H9 (cell line): ENCODE results near the gene ZNF695. TPM values are rescaled to one million over a fixed set of nuclear protein-coding genes. Genes with fewer than 3 reads are reported as not detected.

ENCODE experiments used
- DNase-seq: peaks from one replicate; pipeline ENCODE4 v3.0.0-alpha.2; 2017
- H2AFZ ChIP-seq: one replicate; pipeline ENCODE4 v1.6.1; 2013; ENCODE audit warnings: mild to moderate bottlenecking, low read length, control low read depth, moderate library complexity
- H2AK5ac ChIP-seq: 2 replicates; pipeline ENCODE4 v1.6.1; 2013; ENCODE audit warnings: low read length, control low read depth, mixed read lengths; ENCODE audit not compliant: insufficient read length
- H2BK120ac ChIP-seq: one replicate; pipeline ENCODE4 v1.6.1; 2013; ENCODE audit warnings: low read depth, mild to moderate bottlenecking, low read length, control low read depth, inconsistent platforms; ENCODE audit not compliant: poor library complexity, severe bottlenecking
- H2BK12ac ChIP-seq: 2 replicates; pipeline ENCODE4 v1.6.1; 2013; ENCODE audit warnings: low read length, control low read depth, mixed read lengths, low read depth; ENCODE audit not compliant: insufficient read length
- H2BK15ac ChIP-seq: 2 replicates; pipeline ENCODE4 v1.6.1; 2013; ENCODE audit warnings: low read depth, low read length, control low read depth
- H2BK20ac ChIP-seq: one replicate; pipeline ENCODE4 v1.6.1; 2013; ENCODE audit warnings: low read depth, mild to moderate bottlenecking, low read length, control low read depth, inconsistent platforms; ENCODE audit not compliant: poor library complexity, severe bottlenecking
- H2BK5ac ChIP-seq: 2 replicates; pipeline ENCODE4 v1.6.1; 2013; ENCODE audit warnings: low read length, control low read depth, mixed read lengths; ENCODE audit not compliant: insufficient read length
- H3K14ac ChIP-seq: 2 replicates; pipeline ENCODE4 v1.6.1; 2013; ENCODE audit warnings: low read length, control low read depth; ENCODE audit not compliant: insufficient read depth
- H3K18ac ChIP-seq: 2 replicates; pipeline ENCODE4 v1.6.1; 2013; ENCODE audit warnings: low read depth, mild to moderate bottlenecking, mixed read lengths, low read length, control low read depth; ENCODE audit not compliant: insufficient read length
- H3K23ac ChIP-seq: 2 replicates; pipeline ENCODE4 v1.6.1; 2013; ENCODE audit warnings: low read length, control low read depth, mixed read lengths, low read depth; ENCODE audit not compliant: insufficient read length
- H3K23me2 ChIP-seq: 2 replicates; pipeline ENCODE4 v1.6.1; 2013; ENCODE audit warnings: low read depth, mild to moderate bottlenecking, mixed read lengths, low read length, control low read depth; ENCODE audit not compliant: insufficient read length, poor library complexity, severe bottlenecking
- H3K27ac ChIP-seq: 2 replicates; pipeline ENCODE4 v1.5.1; 2013; ENCODE audit warnings: low read length, control low read depth, mixed read lengths, low read depth; ENCODE audit not compliant: insufficient read length
- H3K27me3 ChIP-seq: 2 replicates; pipeline ENCODE4 v1.6.1; 2013; ENCODE audit warnings: low read length, control low read depth, inconsistent platforms; ENCODE audit not compliant: insufficient read depth
- H3K4ac ChIP-seq: 2 replicates; pipeline ENCODE4 v1.6.1; 2013; ENCODE audit warnings: low read depth, mild to moderate bottlenecking, control low read depth, inconsistent platforms, low read length, moderate library complexity
- H3K4me1 ChIP-seq: 2 replicates; pipeline ENCODE4 v1.6.1; 2013; ENCODE audit warnings: low read length, control low read depth, inconsistent platforms; ENCODE audit not compliant: insufficient read depth
- H3K4me2 ChIP-seq: 2 replicates; pipeline ENCODE4 v1.6.1; 2013; ENCODE audit warnings: low read length, control low read depth, mixed read lengths; ENCODE audit not compliant: insufficient read length, insufficient read depth
- H3K56ac ChIP-seq: 2 replicates; pipeline ENCODE4 v1.6.1; 2013; ENCODE audit warnings: low read depth, mild to moderate bottlenecking, mixed read lengths, low read length, control low read depth; ENCODE audit not compliant: insufficient read length
- H3K79me1 ChIP-seq: 2 replicates; pipeline ENCODE4 v1.6.1; 2013; ENCODE audit warnings: low read depth, mild to moderate bottlenecking, moderate library complexity, low read length, control low read depth, inconsistent platforms; ENCODE audit not compliant: insufficient read depth, poor library complexity, severe bottlenecking
- H3K79me2 ChIP-seq: 2 replicates; pipeline ENCODE4 v1.6.1; 2013; ENCODE audit warnings: low read length, control low read depth, inconsistent platforms; ENCODE audit not compliant: insufficient read depth
- H3K9ac ChIP-seq: 2 replicates; pipeline ENCODE4 v1.6.1; 2013; ENCODE audit warnings: low read length, control low read depth, mixed read lengths; ENCODE audit not compliant: insufficient read length; ENCODE audit errors: extremely low read depth
- H3K9me3 ChIP-seq: one replicate; pipeline ENCODE4 v1.6.1; 2013; ENCODE audit warnings: low read depth, low read length, inconsistent platforms; ENCODE audit not compliant: control insufficient read depth
- H3T11ph ChIP-seq: one replicate; pipeline ENCODE4 v1.6.1; 2013; ENCODE audit warnings: mild to moderate bottlenecking, low read length, control low read depth, inconsistent platforms
- H4K20me1 ChIP-seq: one replicate; pipeline ENCODE4 v1.6.1; 2013; ENCODE audit not compliant: control insufficient read depth, insufficient read length, insufficient read depth
- H4K5ac ChIP-seq: 2 replicates; pipeline ENCODE4 v1.6.1; 2013; ENCODE audit warnings: low read depth, mild to moderate bottlenecking, mixed read lengths, low read length, control low read depth; ENCODE audit not compliant: insufficient read length
- H4K8ac ChIP-seq: replicated peaks from 2 replicates; pipeline ENCODE4 v1.6.1; 2013; ENCODE audit warnings: low read length, control low read depth, mixed read lengths, low read depth; ENCODE audit not compliant: insufficient read length
- H4K91ac ChIP-seq: 2 replicates; pipeline ENCODE4 v1.6.1; 2013; ENCODE audit warnings: low read depth, mild to moderate bottlenecking, moderate library complexity, mixed read lengths, low read length, control low read depth; ENCODE audit not compliant: insufficient read length
- H3K27ac Mint-ChIP-seq, 3 experiments: 2 replicates in 2 of 3; 3 replicates in 1 of 3; pipeline ENCODE4 v1.8.0; 2020 to 2021; ENCODE audit warnings: mixed read lengths in 3 of 3, mild to moderate bottlenecking in 1 of 3, moderate library complexity in 1 of 3
- H3K27me3 Mint-ChIP-seq: 2 replicates; pipeline ENCODE4 v1.8.0; 2021; ENCODE audit warnings: low read depth, mild to moderate bottlenecking, moderate library complexity, mixed read lengths
- H3K36me3 Mint-ChIP-seq, 3 experiments: 2 replicates in 2 of 3; 3 replicates in 1 of 3; pipeline ENCODE4 v1.8.0; 2020 to 2021; ENCODE audit warnings: low read depth in 3 of 3, mixed read lengths in 3 of 3; ENCODE audit not compliant: insufficient read depth in 1 of 3
- H3K4me1 Mint-ChIP-seq, 2 experiments: 2 replicates each; pipeline ENCODE4 v1.8.0; 2020; ENCODE audit warnings: mixed read lengths in 2 of 2
- H3K4me3 Mint-ChIP-seq, 2 experiments: 2 replicates in 1 of 2; 3 replicates in 1 of 2; pipeline ENCODE4 v1.8.0; 2020 to 2021; ENCODE audit warnings: mild to moderate bottlenecking in 2 of 2, mixed read lengths in 2 of 2, moderate library complexity in 1 of 2
- H3K9me3 Mint-ChIP-seq, 2 experiments: 2 replicates in 1 of 2; 3 replicates in 1 of 2; pipeline ENCODE4 v1.8.0; 2020; ENCODE audit warnings: mild to moderate bottlenecking in 2 of 2, mixed read lengths in 2 of 2, moderate library complexity in 1 of 2
- CTCF ChIP-seq: fragments of 200-600 bp; sonication (generic); conservative IDR thresholded peaks from 3 replicates; pipeline ENCODE4 v1.8.0; 2021; ENCODE audit warnings: antibody characterized with exemption, mild to moderate bottlenecking
- WGBS: extraction: QIAGEN DNeasy Blood & Tissue Kit; methylation state at CpG from one replicate; pipeline ENCODE4 v1.1.7; 2013; ENCODE audit warnings: missing lambda C conversion rate, low lambda C conversion rate, mixed read lengths; ENCODE audit not compliant: insufficient read length; ENCODE audit errors: extremely low coverage; 5-methylcytosine and 5-hydroxymethylcytosine counted together
- total RNA-seq: library from RNA; stranded (reverse); gene quantifications from 2 replicates; pipeline ENCODE4 v1.2.1, GENCODE V29; 2021

ZNF695 gene
- total RNA-seq, 1 experiment from 2014 or later: 22.3 TPM

- no peak overlapping the region for H4K5ac ChIP-seq
- no peaks in the 10 kb centered on the region; the same call in 1 of the 2 replicates for H3K27me3 Mint-ChIP-seq
- H2BK20ac ChIP-seq: no peak overlapping the region
- H3K18ac ChIP-seq: no peak overlapping the region
- H3K27ac Mint-ChIP-seq: no peak overlapping the region
- H2BK12ac ChIP-seq: no peak overlapping the region
- no peaks in the 10 kb centered on the region for H3K27me3 ChIP-seq
- no peaks in the 10 kb centered on the region for H3K4me1 Mint-ChIP-seq
- no peak overlapping the region for H4K91ac ChIP-seq
- H2BK120ac ChIP-seq: no peak overlapping the region
- H2BK15ac ChIP-seq: no peak overlapping the region
- peaks cover 24% of the 10 kb centered on the region for H3K9me3 ChIP-seq
- H2BK5ac ChIP-seq: no peak overlapping the region
- no peaks in the 10 kb centered on the region for H3K23me2 ChIP-seq
- peaks cover 2% of the 10 kb centered on the region for H3K79me1 ChIP-seq
- H3K4ac ChIP-seq: no peak overlapping the region
- H3K9me3 Mint-ChIP-seq: peaks cover 70% of the 10 kb centered on the region in 2 experiments
- H3K79me2 ChIP-seq: no peaks in the 10 kb centered on the region
- no peak overlapping the region for H2AK5ac ChIP-seq
- H2AFZ ChIP-seq: no peak overlapping the region
- peaks cover 72 to 85% (median 80%) of the 10 kb centered on the region in 3 experiments for H3K36me3 Mint-ChIP-seq
- H3K23ac ChIP-seq: no peak overlapping the region
- H3K4me1 ChIP-seq: no peaks in the 10 kb centered on the region
- H3T11ph ChIP-seq: no peak overlapping the region
- no CpG with 5 or more reads among the region's 7 CpGs for WGBS
- H3K56ac ChIP-seq: no peak overlapping the region
- DNase-seq: peak; percentile 72
- no peaks in the 10 kb centered on the region for H4K20me1 ChIP-seq
- no peak overlapping the region for H3K9ac ChIP-seq
- no peak overlapping the region for H3K4me3 Mint-ChIP-seq
- no peak overlapping the region for H3K27ac ChIP-seq
- H3K14ac ChIP-seq: no peak overlapping the region
- TF ChIP-seq CTCF: no peak
- H4K8ac ChIP-seq: no peak overlapping the region
- no peak overlapping the region for H3K4me2 ChIP-seq
Observed at GRCh38 chr1:246971969-246972368, 35.9 kb downstream of the ZNF695 start.
